Small intestine (tissue), 7 donors: ENCODE results near the gene GNLY. TPM values are rescaled to one million over a fixed set of nuclear protein-coding genes. Genes with fewer than 3 reads are reported as not detected.
"Not testable (repeated sequence)": the region's sequence is repeated elsewhere in the genome, so short reads cannot be mapped to it uniquely, and the experiment has no call there.

ENCODE experiments used
- DNase-seq, 2 donors: peaks; one replicate each; pipeline versions ENCODE4 v3.0.0 to v3.0.0-alpha.2; 2013
- FAIRE-seq: peaks from 2 replicates; lab custom pipeline; 2012; peaks lifted over from hg19 to GRCh38; lab: Jason Lieb, UNC
- H3K27ac ChIP-seq, 3 donors: one replicate each; pipeline ENCODE4 v1.5.1; 2013; ENCODE audit warnings: low read length in 2 of 3, mild to moderate bottlenecking in 2 of 3, control low read depth in 1 of 3, inconsistent platforms in 1 of 3, low read depth in 1 of 3, moderate library complexity in 1 of 3
- H3K27me3 ChIP-seq, 3 donors: one replicate each; pipeline ENCODE4 v1.6.1; 2013; ENCODE audit warnings: low read length in 3 of 3, inconsistent platforms in 1 of 3; ENCODE audit not compliant: control insufficient read depth in 3 of 3, insufficient read depth in 3 of 3
- H3K36me3 ChIP-seq, 3 donors: one replicate each; pipeline ENCODE4 v1.6.1; 2013; ENCODE audit warnings: low read length in 3 of 3, inconsistent platforms in 1 of 3, low read depth in 1 of 3, mild to moderate bottlenecking in 1 of 3, moderate library complexity in 1 of 3; ENCODE audit not compliant: control insufficient read depth in 3 of 3, insufficient read depth in 2 of 3
- H3K4me1 ChIP-seq, 3 donors: one replicate each; pipeline ENCODE4 v1.6.1; 2013; ENCODE audit warnings: low read length in 2 of 3, inconsistent platforms in 1 of 3, low read depth in 1 of 3, mild to moderate bottlenecking in 1 of 3, moderate library complexity in 1 of 3; ENCODE audit not compliant: control insufficient read depth in 3 of 3, insufficient read depth in 2 of 3
- H3K4me3 ChIP-seq, 3 donors: one replicate each; pipeline ENCODE4 v1.5.1; 2013; ENCODE audit warnings: low read length in 3 of 3, control low read depth in 1 of 3, inconsistent platforms in 1 of 3, low read depth in 1 of 3, mild to moderate bottlenecking in 1 of 3, moderate library complexity in 1 of 3
- H3K9me3 ChIP-seq, 2 donors: one replicate each; pipeline ENCODE4 v1.6.1; 2013; ENCODE audit warnings: low read depth in 1 of 2, low read length in 1 of 2; ENCODE audit not compliant: control insufficient read depth in 2 of 2, insufficient read depth in 1 of 2
- WGBS, 3 donors: extraction: QIAGEN DNeasy Blood & Tissue Kit; methylation state at CpG; one replicate each; pipeline ENCODE4 v1.1.7; 2013; 5-methylcytosine and 5-hydroxymethylcytosine counted together
- polyA plus RNA-seq, 4 donors: library from polyadenylated mRNA; stranded (reverse) in 3 of 4; unstranded in 1 of 4; fragments of 200-250 nt in 3 of 4; fragments of 120-200 nt in 1 of 4; gene quantifications; one replicate each; pipeline versions ENCODE4 v1.2.1 to v1.2.3, GENCODE V29; 2013
- donor health status: healthy with polysubstance abuse.
- donor health status: control.
- donor health status: control.
- donor health status: Bipolar disorder and iron deficiency.
- donor health status: healthy.

Gene GNLY
- polyA plus RNA-seq, 4 donors = 1.4 to 2.1 (median 1.4) TPM; not detected in 1

DNA sequence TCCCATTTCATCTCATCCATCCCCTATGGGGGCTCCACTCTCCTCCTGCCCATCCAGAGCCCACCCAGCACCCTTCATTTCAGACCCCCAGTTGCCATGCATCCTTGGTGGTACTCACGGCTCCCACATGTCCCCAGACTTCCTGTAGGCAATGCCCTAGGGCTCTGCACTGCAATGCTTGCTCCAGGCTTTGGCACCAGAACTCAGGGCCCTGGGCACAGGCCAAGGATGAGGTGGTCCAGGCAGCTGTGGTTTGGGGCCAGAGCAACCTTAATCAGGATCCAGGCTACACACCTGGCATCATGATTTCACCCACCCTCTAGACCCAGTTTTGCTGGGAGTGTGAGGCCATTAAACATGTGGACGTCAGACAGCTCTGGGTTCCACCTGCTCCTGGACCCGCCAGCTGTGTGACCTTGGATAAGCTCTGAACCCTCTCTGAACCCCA, 26.6 kb upstream of the GNLY start:
- 53 to 79% (median 64%) methylated on average over 3 of the region's 3 CpGs for WGBS, 3 donors
- DNase-seq (no peak), FAIRE-seq (no peak)

DNA sequence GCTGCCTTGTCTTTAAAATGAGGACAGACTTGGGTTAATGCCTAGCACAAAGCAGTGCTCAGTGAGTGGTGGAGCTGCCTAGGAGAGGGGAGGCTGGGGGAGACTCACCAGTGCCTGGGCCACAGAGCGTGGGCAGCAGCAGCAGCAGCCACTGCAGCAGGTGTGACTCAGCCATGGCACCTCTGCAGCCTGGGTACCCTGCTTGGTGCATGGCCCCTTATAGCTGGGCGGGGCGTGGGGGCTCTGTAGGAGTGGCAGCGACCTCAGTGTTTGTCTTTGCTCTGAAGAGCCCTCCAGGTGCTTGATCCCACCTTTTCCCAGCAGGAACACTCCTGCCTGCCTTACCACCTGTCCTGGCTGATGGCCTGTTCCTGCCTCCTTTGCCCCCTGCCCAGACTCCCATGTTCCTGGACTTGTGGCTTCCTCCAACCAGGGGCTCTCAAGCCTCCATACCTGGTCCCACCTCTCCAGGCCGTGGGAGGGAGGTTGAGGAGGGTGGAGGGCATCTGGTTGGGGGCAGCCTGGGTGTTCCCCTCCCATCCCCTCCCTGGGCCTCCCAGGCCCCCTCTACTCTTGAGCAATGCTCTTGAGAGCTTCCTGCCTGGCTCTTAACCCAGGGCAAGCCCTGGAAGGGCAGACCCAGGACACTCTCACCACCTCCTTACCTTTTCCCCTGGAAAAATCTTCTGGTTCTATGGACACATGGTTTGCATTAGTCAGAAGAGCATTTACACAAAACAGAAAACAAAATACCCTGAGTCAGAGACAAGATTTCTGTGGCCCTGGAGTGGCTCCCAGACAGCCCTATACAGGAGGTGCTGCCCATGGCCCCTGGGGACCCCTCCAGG, 25.9 kb upstream of the GNLY start, which contains the start of gene SFTPB:
SFTPB (minus strand) TSS at position 191 of the 848 bp plus-strand sequence; CDS start at position 175, 16 bp downstream.
- Histone ChIP-seq H3K4me3 (no peak within 1 kb of the TSS), H3K4me1 (no peaks in the 10 kb centered on the region), H3K36me3 (no peaks in the 10 kb centered on the region), H3K27me3 (no peaks in the 10 kb centered on the region), H3K27ac (no peak within 1 kb of the TSS), H3K9me3 (no peaks in the 10 kb centered on the region)
- FAIRE-seq (no peak), DNase-seq (no peak)
- 71 to 81% (median 74%) methylated on average over 5 of the region's 5 CpGs for WGBS, 3 donors

More for the DNA sequence above, 26.6 kb upstream of the GNLY start:
- Histone ChIP-seq H3K27me3 (no peaks in the 10 kb centered on the region), H3K4me3 (no peak overlapping the region), H3K36me3 (no peaks in the 10 kb centered on the region), H3K27ac (no peak overlapping the region), H3K9me3 (no peaks in the 10 kb centered on the region), H3K4me1 (no peaks in the 10 kb centered on the region)

DNA sequence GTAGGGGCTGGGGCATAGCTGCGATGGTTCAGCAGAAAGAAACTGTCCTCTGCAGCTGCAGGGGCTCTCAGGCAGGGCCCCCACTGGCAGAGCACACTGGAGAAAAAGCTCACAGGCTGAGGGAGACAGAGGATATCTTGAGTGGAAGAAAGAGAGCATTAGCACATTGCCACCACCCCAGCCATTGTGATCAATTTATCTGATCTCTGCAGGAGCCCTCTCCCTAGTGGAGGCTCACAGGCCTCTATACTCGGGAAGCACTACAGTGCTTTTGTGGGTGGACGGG, 25.4 kb upstream of the GNLY start:
- no peaks in the 10 kb centered on the region for H3K4me1 ChIP-seq
- H3K36me3 ChIP-seq = no peaks in the 10 kb centered on the region
- H3K4me3 ChIP-seq = no peak overlapping the region
- H3K27me3 ChIP-seq = peaks cover 0 to 2% (median 0%) of the 10 kb centered on the region in 3 donors
- FAIRE-seq (no peak), DNase-seq (no peak)
- H3K9me3 ChIP-seq = no peaks in the 10 kb centered on the region
- WGBS, 3 donors = 75 to 87% (median 83%) methylated on average over 3 of the region's 3 CpGs
- H3K27ac ChIP-seq = no peak overlapping the region

DNA sequence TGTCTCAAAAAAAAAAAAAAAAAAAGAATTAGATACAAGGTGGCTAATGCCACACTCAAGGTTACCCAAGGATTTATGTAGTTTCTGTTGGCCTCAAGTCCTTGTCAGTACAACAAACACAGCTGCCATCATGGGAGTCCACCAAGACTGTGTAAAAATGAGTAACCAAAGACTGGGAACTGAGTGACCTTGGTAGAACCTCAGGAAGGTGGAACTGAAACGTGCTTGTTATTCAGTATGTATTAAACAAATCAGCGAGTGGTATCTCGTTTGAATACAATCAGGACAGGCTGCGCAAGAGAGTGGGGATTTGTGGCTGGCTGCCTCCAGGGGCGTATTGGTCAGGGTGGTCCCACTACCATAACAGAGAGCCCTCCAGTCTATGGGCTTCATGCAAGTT, 24.6 kb upstream of the GNLY start:
- Histone ChIP-seq H3K27ac (no peak overlapping the region), H3K36me3 (no peaks in the 10 kb centered on the region), H3K27me3 (peaks cover 0 to 7% (median 0%) of the 10 kb centered on the region in 3 donors), H3K4me1 (no peaks in the 10 kb centered on the region), H3K4me3 (no peak overlapping the region), H3K9me3 (no peaks in the 10 kb centered on the region)
- 57 to 72% (median 65%) methylated on average over 5 of the region's 5 CpGs for WGBS, 3 donors
- no peak for FAIRE-seq
- DNase-seq = no peak

DNA sequence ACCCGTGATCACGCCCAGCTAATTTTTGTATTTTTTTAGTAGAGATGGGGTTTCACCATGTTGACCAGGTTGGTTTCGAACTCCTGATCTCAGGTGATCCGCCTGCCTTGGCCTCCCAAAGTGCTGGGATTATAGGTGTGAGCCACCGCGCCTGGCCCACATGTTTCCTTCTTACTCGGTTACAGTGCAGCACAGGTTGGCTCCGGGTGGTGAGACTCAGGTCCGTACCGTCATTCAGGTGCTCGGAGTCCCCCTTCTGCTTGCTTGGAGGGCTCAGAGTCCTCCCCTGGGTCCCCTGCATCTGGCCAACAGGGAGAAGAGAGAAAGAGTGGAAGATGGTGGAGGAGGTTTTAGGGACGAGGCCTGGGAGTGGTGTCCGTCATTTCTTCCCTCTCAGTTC, 23.7 kb upstream of the GNLY start:
- not testable (repeated sequence) for H3K4me3 ChIP-seq, H3K4me1 ChIP-seq, DNase-seq, H3K9me3 ChIP-seq, H3K27ac ChIP-seq, FAIRE-seq, H3K27me3 ChIP-seq, H3K36me3 ChIP-seq
- WGBS, 3 donors = 88 to 91% (median 90%) methylated on average over 13 of the region's 13 CpGs

DNA sequence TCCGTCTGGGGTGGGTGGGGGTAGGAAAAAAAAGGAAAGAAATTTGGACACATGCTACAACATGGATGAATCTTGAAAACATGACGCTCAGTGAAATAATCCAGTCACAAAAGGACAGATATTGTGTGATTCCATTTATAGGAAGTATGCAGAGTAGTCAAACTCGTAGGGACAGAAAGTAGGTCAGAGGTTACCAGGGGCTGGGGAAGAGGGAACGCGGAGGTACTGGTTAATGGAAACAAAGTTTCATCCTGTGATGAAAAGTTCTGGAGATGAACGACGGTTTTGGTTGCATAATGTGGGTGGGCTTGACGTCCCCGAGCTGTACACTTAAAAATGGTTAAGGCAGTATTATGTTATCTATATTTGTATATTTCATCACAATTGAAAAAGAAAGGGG, 21.7 kb upstream of the GNLY start:
- Histone ChIP-seq H3K27me3 (peaks cover 0 to 7% (median 0%) of the 10 kb centered on the region in 3 donors), H3K9me3 (no peaks in the 10 kb centered on the region), H3K36me3 (no peaks in the 10 kb centered on the region), H3K4me1 (no peaks in the 10 kb centered on the region), H3K4me3 (no peak overlapping the region), H3K27ac (no peak overlapping the region)
- whole genome bisulfite sequencing, 3 donors = 65 to 78% (median 73%) methylated on average over 9 of the region's 9 CpGs
- FAIRE-seq = no peak
- no peak for DNase-seq

DNA sequence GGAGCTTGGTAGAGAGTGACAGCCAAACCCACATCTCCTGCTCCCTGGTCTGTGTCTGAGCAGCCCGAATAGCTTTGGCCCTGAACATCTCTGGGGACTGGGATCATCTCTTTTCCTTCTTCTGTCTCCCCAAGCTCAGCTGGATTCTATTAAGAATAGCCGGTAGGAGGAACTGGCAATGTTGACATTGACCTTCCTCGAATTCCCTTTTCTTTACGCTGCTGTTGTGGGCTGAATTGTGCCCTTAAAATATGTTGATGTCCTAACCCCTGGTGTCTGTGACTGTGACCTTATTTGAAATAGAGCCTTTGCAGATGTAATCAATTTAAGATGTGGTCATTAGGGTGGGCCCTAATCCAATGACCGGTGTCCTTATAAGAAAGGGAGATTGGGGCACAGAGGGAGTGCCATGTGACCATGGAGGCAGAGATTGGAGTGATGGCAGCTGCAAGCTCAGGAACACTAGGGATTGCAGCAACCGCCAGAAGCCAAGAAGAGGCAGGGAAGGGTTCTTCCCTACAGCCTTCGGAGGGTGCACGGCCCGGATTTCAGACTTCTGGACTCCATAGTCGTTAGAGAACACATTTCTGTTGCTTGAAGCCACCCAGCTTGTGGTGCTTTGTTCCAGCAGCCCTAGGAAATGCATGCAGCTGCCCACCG, 20.3 kb upstream of the GNLY start:
- Histone ChIP-seq H3K27me3 (peaks cover 0 to 7% (median 0%) of the 10 kb centered on the region in 3 donors), H3K27ac (no peak overlapping the region), H3K36me3 (no peaks in the 10 kb centered on the region), H3K4me3 (no peak overlapping the region), H3K4me1 (peaks cover 0 to under 1% (median 0%) of the 10 kb centered on the region in 3 donors), H3K9me3 (no peaks in the 10 kb centered on the region)
- FAIRE-seq = no peak
- 82 to 83% (median 83%) methylated on average over 11 of the region's 11 CpGs for WGBS, 3 donors
- no peak for DNase-seq

DNA sequence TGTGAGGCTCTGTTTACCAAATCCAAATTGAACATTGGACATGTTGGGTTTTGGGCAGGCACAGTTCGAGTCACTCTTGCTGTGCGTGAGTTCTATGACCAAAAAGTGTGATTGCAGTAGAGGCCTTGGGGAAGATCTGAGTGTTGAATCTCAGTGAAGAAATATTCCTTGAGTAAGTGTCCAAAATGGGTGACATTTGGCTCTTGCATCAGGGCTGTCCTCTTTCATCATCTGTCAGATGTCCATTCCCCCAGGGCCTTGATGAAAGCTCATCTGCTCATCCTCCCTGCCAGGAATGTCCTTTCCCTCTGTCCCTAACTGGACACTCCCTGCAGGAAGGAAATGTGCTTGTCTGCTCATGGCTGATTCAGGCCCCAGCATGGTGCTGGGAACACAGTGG, 19.7 kb upstream of the GNLY start:
- 87 to 92% (median 90%) methylated on average over 2 of the region's 2 CpGs for WGBS, 3 donors
- peaks cover 0 to 7% (median 0%) of the 10 kb centered on the region in 3 donors for H3K27me3 ChIP-seq
- H3K4me3 ChIP-seq = no peak overlapping the region
- no peak for FAIRE-seq
- no peak for DNase-seq
- H3K27ac ChIP-seq = no peak overlapping the region
- no peaks in the 10 kb centered on the region for H3K9me3 ChIP-seq
- H3K4me1 ChIP-seq = peaks cover 0 to 3% (median 0%) of the 10 kb centered on the region in 3 donors
- no peaks in the 10 kb centered on the region for H3K36me3 ChIP-seq
